Measurements from ENCODE around the gene DENND5A.

DENND5A gene

GRCh38 chr11:9125185-9125886, 139.8 kb downstream of the DENND5A start:
- no peak overlapping the region for H3K4me3 ChIP-seq (ENCODE audit: low read depth, low read length)

GRCh38 chr11:9123595-9124304, 141.4 kb downstream of the DENND5A start:
- H3K27me3 ChIP-seq: no peaks in the 10 kb centered on the region
- no peaks in the 10 kb centered on the region for H3K36me3 ChIP-seq
- no peaks in the 10 kb centered on the region for H3K4me1 ChIP-seq
- no peak for TF ChIP-seq CTCF (IDR thresholded peaks at IDR 0.05; ENCODE audit: low read depth, low read length)
- H3K9me3 ChIP-seq: no peaks in the 10 kb centered on the region
- no peak for DNase-seq
- no peak overlapping the region for H3K4me3 ChIP-seq (ENCODE audit: low read depth, low read length)

More at GRCh38 chr11:9125185-9125886, 139.8 kb downstream of the DENND5A start:
- H3K4me1 ChIP-seq: no peaks in the 10 kb centered on the region
- no peak for DNase-seq
- H3K27me3 ChIP-seq: no peaks in the 10 kb centered on the region
- H3K36me3 ChIP-seq: no peaks in the 10 kb centered on the region
- TF ChIP-seq CTCF (IDR thresholded peaks at IDR 0.05; ENCODE audit: low read depth, low read length): no peak
- no peaks in the 10 kb centered on the region for H3K9me3 ChIP-seq

GRCh38 chr11:9121469-9121796, 143.7 kb downstream of the DENND5A start:
- no peaks in the 10 kb centered on the region for H3K4me1 ChIP-seq
- H3K4me3 ChIP-seq (ENCODE audit: low read depth, low read length): no peak overlapping the region
- no peak for TF ChIP-seq CTCF (IDR thresholded peaks at IDR 0.05; ENCODE audit: low read depth, low read length)
- H3K9me3 ChIP-seq: no peaks in the 10 kb centered on the region
- no peaks in the 10 kb centered on the region for H3K36me3 ChIP-seq
- no peaks in the 10 kb centered on the region for H3K27me3 ChIP-seq
- DNase-seq: no peak

GRCh38 chr11:9120664-9121468, 144.3 kb downstream of the DENND5A start:
- no peaks in the 10 kb centered on the region for H3K27me3 ChIP-seq
- H3K9me3 ChIP-seq: no peaks in the 10 kb centered on the region
- H3K4me3 ChIP-seq (ENCODE audit: low read depth, low read length): no peak overlapping the region
- peak; percentile 54 for TF ChIP-seq CTCF (IDR thresholded peaks at IDR 0.05; ENCODE audit: low read depth, low read length)
- peak; percentile 22 for DNase-seq
- H3K4me1 ChIP-seq: no peaks in the 10 kb centered on the region
- H3K36me3 ChIP-seq: no peaks in the 10 kb centered on the region

- Histone ChIP-seq H3K27me3 (no peaks in the 10 kb centered on the region), H3K9me3 (no peaks in the 10 kb centered on the region), H3K36me3 (no peaks in the 10 kb centered on the region), H3K4me3 (ENCODE audit: low read depth, low read length) (no peak overlapping the region), H3K4me1 (no peaks in the 10 kb centered on the region)
- TF ChIP-seq CTCF (IDR thresholded peaks at IDR 0.05; ENCODE audit: low read depth, low read length): no peak
- no peak for DNase-seq
Measured at GRCh38 chr11:9118277-9118676, 146.9 kb downstream of the DENND5A start.
